ENCODE data around the gene TSPAN18.

GRCh38 chr11:44758983-44759382 lies 32.2 kb downstream of the TSPAN18 start:
- TF ChIP-seq, protein P1, sequence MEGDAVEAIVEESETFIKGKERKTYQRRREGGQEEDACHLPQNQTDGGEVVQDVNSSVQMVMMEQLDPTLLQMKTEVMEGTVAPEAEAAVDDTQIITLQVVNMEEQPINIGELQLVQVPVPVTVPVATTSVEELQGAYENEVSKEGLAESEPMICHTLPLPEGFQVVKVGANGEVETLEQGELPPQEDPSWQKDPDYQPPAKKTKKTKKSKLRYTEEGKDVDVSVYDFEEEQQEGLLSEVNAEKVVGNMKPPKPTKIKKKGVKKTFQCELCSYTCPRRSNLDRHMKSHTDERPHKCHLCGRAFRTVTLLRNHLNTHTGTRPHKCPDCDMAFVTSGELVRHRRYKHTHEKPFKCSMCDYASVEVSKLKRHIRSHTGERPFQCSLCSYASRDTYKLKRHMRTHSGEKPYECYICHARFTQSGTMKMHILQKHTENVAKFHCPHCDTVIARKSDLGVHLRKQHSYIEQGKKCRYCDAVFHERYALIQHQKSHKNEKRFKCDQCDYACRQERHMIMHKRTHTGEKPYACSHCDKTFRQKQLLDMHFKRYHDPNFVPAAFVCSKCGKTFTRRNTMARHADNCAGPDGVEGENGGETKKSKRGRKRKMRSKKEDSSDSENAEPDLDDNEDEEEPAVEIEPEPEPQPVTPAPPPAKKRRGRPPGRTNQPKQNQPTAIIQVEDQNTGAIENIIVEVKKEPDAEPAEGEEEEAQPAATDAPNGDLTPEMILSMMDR (conservative IDR thresholded peaks at IDR 0.05; ENCODE audit: low read depth in 2 of 2), result no peak
- TF ChIP-seq POLR2AphosphoS5 (IDR thresholded peaks at IDR 0.05; ENCODE audit: low read depth) (no peak), EZH2 (IDR thresholded peaks at IDR 0.05; ENCODE audit: low read depth, unreplicated experiment) (no peak)

Measured in GM23338 (cell line).